ENCODE data around the gene TSSK2.

- TF ChIP-seq CTCF (IDR thresholded peaks at IDR 0.05): no peak
- TF ChIP-seq POLR2A (IDR thresholded peaks at IDR 0.05): no peak
Measured at GRCh38 chr22:19177164-19178064, 46.3 kb downstream of the TSSK2 start.

All from heart left ventricle (tissue), 13 donors.